NCI-H2171 (cell line): ENCODE data around the gene ERC2.
"Not testable (repeated sequence)": the region's sequence is repeated elsewhere in the genome, so short reads cannot be mapped to it uniquely, and the experiment has no call there.

Experiments used
- DNase-seq: peaks from one replicate; lab custom pipeline; 2025; lab: John Stamatoyannopoulos, UW

Gene ERC2

GRCh38 chr3:56119575-56120349, 348.5 kb downstream of the ERC2 start:
- DNase-seq: no peak

GRCh38 chr3:56118968-56119367, 349.3 kb downstream of the ERC2 start:
- no peak for DNase-seq

GRCh38 chr3:56115698-56116097, 352.6 kb downstream of the ERC2 start:
- DNase-seq: no peak

GRCh38 chr3:56115199-56115598, 353.1 kb downstream of the ERC2 start:
- no peak for DNase-seq

- DNase-seq: no peak
These were observed 354.4 kb downstream of the ERC2 start for GRCh38 chr3:56113908-56114307.

- no peak for DNase-seq
These were observed 355.0 kb downstream of the ERC2 start for GRCh38 chr3:56113231-56113630.

- DNase-seq: no peak
These were observed 356.5 kb downstream of the ERC2 start for GRCh38 chr3:56111606-56112304.

GRCh38 chr3:56110886-56111285, 357.4 kb downstream of the ERC2 start:
- no peak for DNase-seq

GRCh38 chr3:56107157-56107556, 361.1 kb downstream of the ERC2 start:
- no peak for DNase-seq

GRCh38 chr3:56102032-56102431, 366.2 kb downstream of the ERC2 start:
- DNase-seq: no peak

GRCh38 chr3:56101576-56101975, 366.7 kb downstream of the ERC2 start:
- DNase-seq: no peak

GRCh38 chr3:56096999-56097398, 371.3 kb downstream of the ERC2 start:
- no peak for DNase-seq

GRCh38 chr3:56094170-56094569, 374.1 kb downstream of the ERC2 start:
- DNase-seq: no peak

- DNase-seq: no peak
These were observed 378.5 kb downstream of the ERC2 start for GRCh38 chr3:56089739-56090138.

- DNase-seq: no peak
These were observed 380.7 kb downstream of the ERC2 start for GRCh38 chr3:56087451-56088053.

GRCh38 chr3:56086355-56086754, 381.9 kb downstream of the ERC2 start:
- no peak for DNase-seq

- DNase-seq: no peak
These were observed 387.0 kb downstream of the ERC2 start for GRCh38 chr3:56081246-56081645.

GRCh38 chr3:56076746-56077145, 391.5 kb downstream of the ERC2 start:
- DNase-seq: no peak

GRCh38 chr3:56075089-56075488, 393.2 kb downstream of the ERC2 start:
- DNase-seq: no peak

- no peak for DNase-seq
These were observed 398.5 kb downstream of the ERC2 start for GRCh38 chr3:56069766-56070165.

- not testable (repeated sequence) for DNase-seq
These were observed 401.9 kb downstream of the ERC2 start for GRCh38 chr3:56066405-56066804.

- no peak for DNase-seq
These were observed 403.6 kb downstream of the ERC2 start for GRCh38 chr3:56064684-56065083.

- no peak for DNase-seq
These were observed 407.0 kb downstream of the ERC2 start for GRCh38 chr3:56061279-56061626.
